ENCODE data around the gene LILRB1.

Gene LILRB1

DNA sequence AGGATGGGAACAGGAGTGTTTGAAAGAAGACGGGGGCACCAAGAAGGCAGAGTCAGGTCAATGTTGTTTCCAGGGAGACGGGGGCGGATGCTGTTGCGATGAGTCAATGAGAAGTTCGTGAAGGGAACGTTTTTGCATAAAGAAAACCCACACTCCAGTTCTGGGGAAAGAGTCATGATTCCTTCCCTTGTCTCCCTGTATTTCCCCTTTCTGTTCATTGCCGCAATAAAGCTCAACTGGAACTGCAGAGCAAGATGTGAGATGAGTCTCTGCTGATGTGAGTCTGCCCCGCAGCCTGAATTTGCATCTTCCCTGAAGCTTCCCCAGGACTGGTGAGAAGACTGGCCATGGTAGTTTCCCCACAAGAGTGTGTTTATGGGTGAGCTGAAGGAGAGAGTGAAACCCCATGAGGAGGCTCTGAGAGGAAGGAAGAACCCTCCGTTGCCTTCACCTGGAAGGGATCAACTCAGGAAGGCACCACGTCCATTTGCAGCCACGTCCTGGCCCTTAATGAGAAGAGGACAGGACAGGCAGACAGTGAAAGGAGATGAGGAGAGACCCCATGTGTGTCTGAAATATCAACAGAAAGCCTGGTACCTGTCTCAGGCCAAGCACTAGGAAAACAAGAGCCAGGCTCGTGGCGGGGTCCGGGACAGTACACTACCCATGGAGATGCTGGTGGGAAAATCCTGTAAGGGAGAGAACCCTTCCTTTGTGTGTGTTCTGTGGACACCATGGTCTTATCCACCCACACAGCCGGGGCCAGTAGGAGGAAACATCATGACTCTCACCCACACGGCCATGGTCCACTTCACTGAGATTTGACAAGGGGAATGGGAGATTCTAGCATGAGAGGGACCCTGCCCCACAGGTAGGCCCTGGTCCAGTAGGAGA is 23.1 kb upstream of the LILRB1 start:
- Histone ChIP-seq H4K20me1 (ENCODE audit: low read depth, low read length) (no peaks in the 10 kb centered on the region), H3K36me3 (ENCODE audit: low read length) (no peaks in the 10 kb centered on the region), H3K27ac (ENCODE audit: low read depth, low read length) (no peak overlapping the region), H3K4me3 (ENCODE audit: insufficient read depth, low read length, poor library complexity, severe bottlenecking) (no peak overlapping the region), H3K9me2 (replicated peaks; ENCODE audit: insufficient read depth, low read length) (no peaks in the 10 kb centered on the region), H3K9ac (ENCODE audit: low read length) (no peak overlapping the region), H3K9me3 (ENCODE audit: insufficient read depth, low read length) (no peaks in the 10 kb centered on the region; the same call in 1 of the 2 replicates), H2AFZ (ENCODE audit: low read depth, low read length, severe bottlenecking) (no peak overlapping the region), H3F3A (ENCODE audit: insufficient read depth) (no peaks in the 10 kb centered on the region), H3K79me2 (ENCODE audit: insufficient read depth, low read length) (no peaks in the 10 kb centered on the region), H3K27me3 (ENCODE audit: low read length) (no peaks in the 10 kb centered on the region), H3K4me2 (ENCODE audit: low read depth, low read length, poor library complexity, severe bottlenecking) (no peak overlapping the region)
- no peak for TF ChIP-seq EZH2phosphoT487 (conservative IDR thresholded peaks at IDR 0.05; ENCODE audit: low read length)
- TF ChIP-seq, protein P1, sequence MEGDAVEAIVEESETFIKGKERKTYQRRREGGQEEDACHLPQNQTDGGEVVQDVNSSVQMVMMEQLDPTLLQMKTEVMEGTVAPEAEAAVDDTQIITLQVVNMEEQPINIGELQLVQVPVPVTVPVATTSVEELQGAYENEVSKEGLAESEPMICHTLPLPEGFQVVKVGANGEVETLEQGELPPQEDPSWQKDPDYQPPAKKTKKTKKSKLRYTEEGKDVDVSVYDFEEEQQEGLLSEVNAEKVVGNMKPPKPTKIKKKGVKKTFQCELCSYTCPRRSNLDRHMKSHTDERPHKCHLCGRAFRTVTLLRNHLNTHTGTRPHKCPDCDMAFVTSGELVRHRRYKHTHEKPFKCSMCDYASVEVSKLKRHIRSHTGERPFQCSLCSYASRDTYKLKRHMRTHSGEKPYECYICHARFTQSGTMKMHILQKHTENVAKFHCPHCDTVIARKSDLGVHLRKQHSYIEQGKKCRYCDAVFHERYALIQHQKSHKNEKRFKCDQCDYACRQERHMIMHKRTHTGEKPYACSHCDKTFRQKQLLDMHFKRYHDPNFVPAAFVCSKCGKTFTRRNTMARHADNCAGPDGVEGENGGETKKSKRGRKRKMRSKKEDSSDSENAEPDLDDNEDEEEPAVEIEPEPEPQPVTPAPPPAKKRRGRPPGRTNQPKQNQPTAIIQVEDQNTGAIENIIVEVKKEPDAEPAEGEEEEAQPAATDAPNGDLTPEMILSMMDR (IDR thresholded peaks at IDR 0.05; ENCODE audit: insufficient read depth, low read length, poor library complexity, severe bottlenecking), result no peak

DNA sequence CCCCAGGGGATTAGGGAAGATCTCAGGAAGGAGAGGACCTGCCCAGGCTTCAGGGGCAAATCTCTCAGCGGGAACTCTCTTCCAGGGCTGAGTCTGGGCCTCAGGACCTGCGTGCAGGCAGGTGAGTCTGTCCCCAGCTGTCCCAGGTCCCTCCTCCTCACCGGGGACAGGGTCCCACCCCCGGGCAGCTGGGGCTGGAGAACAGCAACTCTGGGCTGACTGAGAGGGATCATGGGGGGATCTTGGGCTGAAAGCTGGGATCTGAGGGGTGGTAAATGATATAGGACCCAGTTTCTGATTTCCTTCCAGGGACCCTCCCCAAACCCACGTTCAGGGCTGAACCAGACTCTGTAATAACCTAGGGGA is 22.5 kb upstream of the LILRB1 start:
- Histone ChIP-seq H3K9me2 (replicated peaks; ENCODE audit: insufficient read depth, low read length) (no peaks in the 10 kb centered on the region), H3K9ac (ENCODE audit: low read length) (no peak overlapping the region), H3K4me3 (ENCODE audit: insufficient read depth, low read length, poor library complexity, severe bottlenecking) (no peak overlapping the region), H3F3A (ENCODE audit: insufficient read depth) (no peaks in the 10 kb centered on the region), H3K9me3 (ENCODE audit: insufficient read depth, low read length) (no peaks in the 10 kb centered on the region; the same call in 1 of the 2 replicates), H3K27me3 (ENCODE audit: low read length) (no peaks in the 10 kb centered on the region), H4K20me1 (ENCODE audit: low read depth, low read length) (no peaks in the 10 kb centered on the region), H3K4me2 (ENCODE audit: low read depth, low read length, poor library complexity, severe bottlenecking) (no peak overlapping the region), H2AFZ (ENCODE audit: low read depth, low read length, severe bottlenecking) (no peak overlapping the region), H3K36me3 (ENCODE audit: low read length) (no peaks in the 10 kb centered on the region), H3K79me2 (ENCODE audit: insufficient read depth, low read length) (no peaks in the 10 kb centered on the region), H3K27ac (ENCODE audit: low read depth, low read length) (no peak overlapping the region)
- no peak for TF ChIP-seq EZH2phosphoT487 (conservative IDR thresholded peaks at IDR 0.05; ENCODE audit: low read length)
- TF ChIP-seq, protein P1 (IDR thresholded peaks at IDR 0.05; ENCODE audit: insufficient read depth, low read length, poor library complexity, severe bottlenecking), result no peak

DNA sequence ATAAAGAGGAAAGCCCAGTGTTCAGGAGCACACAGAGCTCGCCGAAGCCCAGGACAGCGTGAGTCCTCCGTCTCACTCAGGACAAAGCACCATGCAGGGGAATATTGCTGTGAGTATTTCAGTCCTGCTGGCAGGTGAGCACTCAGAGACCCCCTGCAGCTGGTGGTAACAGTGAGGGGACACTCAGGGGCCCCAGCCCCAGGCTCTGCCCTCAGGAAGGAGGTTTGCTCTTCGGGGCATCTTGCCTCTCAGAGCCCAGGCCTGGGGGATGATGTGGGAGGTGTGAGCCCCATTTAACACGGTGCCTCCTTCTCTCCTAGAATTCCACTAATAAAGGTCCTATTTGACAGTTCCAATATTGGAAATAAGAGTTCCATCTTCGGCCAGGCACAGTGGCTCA is 22.1 kb upstream of the LILRB1 start:
- no peak overlapping the region for H3K4me3 ChIP-seq (ENCODE audit: insufficient read depth, low read length, poor library complexity, severe bottlenecking)
- no peak overlapping the region for H3K4me2 ChIP-seq (ENCODE audit: low read depth, low read length, poor library complexity, severe bottlenecking)
- no peaks in the 10 kb centered on the region for H4K20me1 ChIP-seq (ENCODE audit: low read depth, low read length)
- no peaks in the 10 kb centered on the region for H3K9me2 ChIP-seq (replicated peaks; ENCODE audit: insufficient read depth, low read length)
- H2AFZ ChIP-seq (ENCODE audit: low read depth, low read length, severe bottlenecking), result no peak overlapping the region
- no peak overlapping the region for H3K27ac ChIP-seq (ENCODE audit: low read depth, low read length)
- H3K79me2 ChIP-seq (ENCODE audit: insufficient read depth, low read length), result no peaks in the 10 kb centered on the region
- TF ChIP-seq, protein P1 (IDR thresholded peaks at IDR 0.05; ENCODE audit: insufficient read depth, low read length, poor library complexity, severe bottlenecking), result no peak
- no peak for TF ChIP-seq EZH2phosphoT487 (conservative IDR thresholded peaks at IDR 0.05; ENCODE audit: low read length)
- H3K36me3 ChIP-seq (ENCODE audit: low read length), result no peaks in the 10 kb centered on the region
- H3K9ac ChIP-seq (ENCODE audit: low read length), result no peak overlapping the region
- no peaks in the 10 kb centered on the region for H3K27me3 ChIP-seq (ENCODE audit: low read length)
- H3F3A ChIP-seq (ENCODE audit: insufficient read depth), result no peaks in the 10 kb centered on the region
- H3K9me3 ChIP-seq (ENCODE audit: insufficient read depth, low read length), result no peaks in the 10 kb centered on the region; the same call in 1 of the 2 replicates

Data from SU-DHL-6 (cell line).